Tibial artery (tissue), 4 donors: ENCODE measurements around the gene CARMIL1.
"Not testable (repeated sequence)": the region's sequence is repeated elsewhere in the genome, so short reads cannot be mapped to it uniquely, and the experiment has no call there.

Experiments used
- DNase-seq, 2 donors: peaks; one replicate each; pipeline ENCODE4 v3.0.0-alpha.2; 2019
- H3K27ac ChIP-seq, 2 donors: fragments of 200-600 bp; sonication (generic) in 1 of 2; 1 replicate in 1 of 2; 2 replicates in 1 of 2; pipeline ENCODE4 v1.5.1; 2018 to 2019; ENCODE audit warnings: mild to moderate bottlenecking in 1 of 2
- H3K27me3 ChIP-seq, 2 donors: fragments of 200-600 bp; sonication (generic) in 1 of 2; one replicate each; pipeline versions ENCODE4 v1.5.1 to v1.6.0; 2016 to 2019
- H3K36me3 ChIP-seq, 3 donors: fragments of 200-600 bp; sonication (generic) in 2 of 3; one replicate each; pipeline ENCODE4 v1.5.1; 2016 to 2019; ENCODE audit warnings: mild to moderate bottlenecking in 2 of 3
- H3K4me1 ChIP-seq, 4 donors: fragments of 200-600 bp; sonication (generic) in 2 of 4; 1 replicate in 3 of 4; 2 replicates in 1 of 4; pipeline ENCODE4 v1.5.1; 2016 to 2019
- H3K4me3 ChIP-seq, 2 donors: fragments of 200-600 bp; sonication (generic) in 1 of 2; 1 replicate in 1 of 2; 2 replicates in 1 of 2; pipeline ENCODE4 v1.5.1; 2018 to 2019; ENCODE audit warnings: mild to moderate bottlenecking in 2 of 2
- H3K9me3 ChIP-seq, 3 donors: fragments of 200-600 bp; sonication (generic) in 1 of 3; one replicate each; pipeline ENCODE4 v1.5.1; 2016 to 2019
- intact Hi-C: fragments of 100-400 bp; cut with DNase I; formaldehyde crosslinking; loops from one replicate; pipeline ENCODE4 v1.15.0; 2023; ENCODE audit warnings: low total_unique reads
- TF ChIP-seq, protein P1 (sequence below), 2 experiments: fragments of 200-600 bp in 1 of 2; fragments of 450-650 bp in 1 of 2; IDR thresholded peaks; one replicate each; pipeline ENCODE4 v1.5.1; 2017 to 2019; ENCODE audit warnings: antibody characterized with exemption in 2 of 2, mild to moderate bottlenecking in 1 of 2, moderate library complexity in 1 of 2

Gene CARMIL1

GRCh38 chr6:25295651-25296050 is 16.5 kb downstream of the CARMIL1 start:
- no peaks in the 10 kb centered on the region for H3K9me3 ChIP-seq
- intact Hi-C loops, result no loop called here
- TF ChIP-seq, protein P1, sequence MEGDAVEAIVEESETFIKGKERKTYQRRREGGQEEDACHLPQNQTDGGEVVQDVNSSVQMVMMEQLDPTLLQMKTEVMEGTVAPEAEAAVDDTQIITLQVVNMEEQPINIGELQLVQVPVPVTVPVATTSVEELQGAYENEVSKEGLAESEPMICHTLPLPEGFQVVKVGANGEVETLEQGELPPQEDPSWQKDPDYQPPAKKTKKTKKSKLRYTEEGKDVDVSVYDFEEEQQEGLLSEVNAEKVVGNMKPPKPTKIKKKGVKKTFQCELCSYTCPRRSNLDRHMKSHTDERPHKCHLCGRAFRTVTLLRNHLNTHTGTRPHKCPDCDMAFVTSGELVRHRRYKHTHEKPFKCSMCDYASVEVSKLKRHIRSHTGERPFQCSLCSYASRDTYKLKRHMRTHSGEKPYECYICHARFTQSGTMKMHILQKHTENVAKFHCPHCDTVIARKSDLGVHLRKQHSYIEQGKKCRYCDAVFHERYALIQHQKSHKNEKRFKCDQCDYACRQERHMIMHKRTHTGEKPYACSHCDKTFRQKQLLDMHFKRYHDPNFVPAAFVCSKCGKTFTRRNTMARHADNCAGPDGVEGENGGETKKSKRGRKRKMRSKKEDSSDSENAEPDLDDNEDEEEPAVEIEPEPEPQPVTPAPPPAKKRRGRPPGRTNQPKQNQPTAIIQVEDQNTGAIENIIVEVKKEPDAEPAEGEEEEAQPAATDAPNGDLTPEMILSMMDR (IDR thresholded peaks at IDR 0.05), result no peak
- no peaks in the 10 kb centered on the region for H3K27me3 ChIP-seq
- H3K27ac ChIP-seq, result peak overlapping the region; percentile 91 to 95
- H3K36me3 ChIP-seq, result no peaks in the 10 kb centered on the region
- no peak for DNase-seq
- H3K4me3 ChIP-seq, result no peak overlapping the region
- H3K4me1 ChIP-seq, result peaks cover 0 to 98% (median 61%) of the 10 kb centered on the region in 4 donors

DNA sequence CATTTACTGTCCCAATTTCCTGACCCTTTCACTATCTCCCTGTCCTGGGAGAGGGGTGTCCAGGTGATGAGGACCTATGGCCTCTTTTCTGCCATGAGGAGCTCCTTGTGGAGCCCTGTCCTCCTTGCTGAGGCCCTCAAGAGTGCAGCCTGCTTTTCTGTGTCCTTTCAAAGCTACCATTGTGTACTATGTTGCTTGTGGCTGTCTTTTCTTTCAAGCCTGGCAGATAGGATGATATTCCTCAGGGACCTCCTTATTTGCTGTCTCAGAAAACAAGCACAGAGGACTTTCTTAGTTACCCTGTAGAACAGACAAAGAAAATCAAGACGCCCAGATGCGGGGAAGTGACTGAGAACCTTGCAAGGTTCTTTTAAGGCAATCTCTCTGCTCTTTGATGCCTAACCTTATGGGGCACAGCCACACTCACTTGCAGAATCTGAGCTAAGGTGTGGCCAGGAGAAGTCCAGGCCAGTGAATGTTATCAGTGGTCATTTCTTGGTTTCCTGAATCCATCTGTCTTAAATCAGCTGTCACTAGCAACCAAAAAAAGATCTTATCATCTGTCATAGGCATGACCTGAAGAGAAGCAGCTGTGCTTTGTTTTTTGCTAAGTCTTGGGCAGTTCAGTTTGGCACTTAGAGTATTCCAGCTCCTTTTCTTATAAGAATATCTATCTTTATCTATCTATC is 17.2 kb downstream of the CARMIL1 start:
- TF ChIP-seq, protein P1 (IDR thresholded peaks at IDR 0.05), result no peak
- peak overlapping the region; percentile 91 to 95 for H3K27ac ChIP-seq
- H3K36me3 ChIP-seq, result no peaks in the 10 kb centered on the region
- no peaks in the 10 kb centered on the region for H3K9me3 ChIP-seq
- no peaks in the 10 kb centered on the region for H3K27me3 ChIP-seq
- H3K4me1 ChIP-seq, result peaks cover 0 to 98% (median 62%) of the 10 kb centered on the region in 4 donors
- no peak for DNase-seq
- no peak overlapping the region for H3K4me3 ChIP-seq
- intact Hi-C loops, result no loop called here

DNA sequence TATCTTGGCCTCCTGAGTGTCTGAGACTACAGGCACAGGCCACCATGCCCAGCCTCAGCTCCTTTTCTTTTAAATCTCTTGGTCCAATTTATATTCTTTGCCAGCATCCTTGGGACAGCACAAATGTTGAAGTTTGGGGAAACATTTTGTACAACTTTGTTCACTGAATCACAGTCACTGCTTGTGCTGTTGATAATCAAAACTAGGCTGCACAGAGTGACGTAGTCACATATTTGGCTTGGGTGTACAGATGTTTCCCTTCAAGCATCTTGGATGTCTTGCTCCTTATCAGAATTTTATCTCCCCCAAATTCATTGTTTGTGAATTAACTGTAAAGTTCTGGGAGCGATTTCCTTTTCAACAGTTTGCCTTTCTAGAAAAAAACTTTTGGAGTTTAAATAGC is 17.9 kb downstream of the CARMIL1 start:
- Histone ChIP-seq H3K4me1 (peaks cover 0 to 98% (median 65%) of the 10 kb centered on the region in 4 donors), H3K27ac (peak overlapping the region; percentile 91 to 95)

GRCh38 chr6:25297823-25298522 is 18.8 kb downstream of the CARMIL1 start:
- Histone ChIP-seq H3K27me3 (no peaks in the 10 kb centered on the region), H3K27ac (peak overlapping the region; percentile 91 to 95), H3K4me1 (peaks cover 0 to 100% (median 71%) of the 10 kb centered on the region in 4 donors), H3K9me3 (no peaks in the 10 kb centered on the region), H3K36me3 (no peaks in the 10 kb centered on the region), H3K4me3 (peak overlapping the region in 1 of 2 donors; percentile 8)
- no peak for DNase-seq
- TF ChIP-seq, protein P1 (IDR thresholded peaks at IDR 0.05), result no peak
- intact Hi-C loops, result no loop called here

More for the DNA sequence above, 17.9 kb downstream of the CARMIL1 start:
- no peak overlapping the region for H3K4me3 ChIP-seq
- H3K36me3 ChIP-seq, result no peaks in the 10 kb centered on the region
- H3K27me3 ChIP-seq, result no peaks in the 10 kb centered on the region
- intact Hi-C loops, result no loop called here
- DNase-seq, result peak; percentile 50 to 79
- no peaks in the 10 kb centered on the region for H3K9me3 ChIP-seq
- TF ChIP-seq, protein P1 (IDR thresholded peaks at IDR 0.05), result no peak

- peak overlapping the region; percentile 91 to 95 for H3K27ac ChIP-seq
- intact Hi-C loops, H3K9me3 ChIP-seq: not testable (repeated sequence)
These were observed 19.3 kb downstream of the CARMIL1 start for GRCh38 chr6:25298523-25298865.

GRCh38 chr6:25301362-25301761 is 22.2 kb downstream of the CARMIL1 start:
- no peaks in the 10 kb centered on the region for H3K36me3 ChIP-seq
- H3K27me3 ChIP-seq, result no peaks in the 10 kb centered on the region
- intact Hi-C loops, result no loop called here
- TF ChIP-seq, protein P1 (IDR thresholded peaks at IDR 0.05), result no peak
- DNase-seq, result no peak
- H3K4me3 ChIP-seq, result no peak overlapping the region
- H3K27ac ChIP-seq, result peak overlapping the region; percentile 91 to 95
- H3K4me1 ChIP-seq, result peaks cover 0 to 100% (median 63%) of the 10 kb centered on the region in 4 donors
- no peaks in the 10 kb centered on the region for H3K9me3 ChIP-seq

More at GRCh38 chr6:25298523-25298865, 19.3 kb downstream of the CARMIL1 start:
- not testable (repeated sequence) for H3K36me3 ChIP-seq, DNase-seq, H3K27me3 ChIP-seq
- H3K4me1 ChIP-seq, result peaks cover 0 to 100% (median 71%) of the 10 kb centered on the region in 4 donors
- H3K4me3 ChIP-seq, result peak overlapping the region in 1 of 2 donors; percentile 8
